ENCODE results near the gene PAPLN.

Gene PAPLN

GRCh38 chr14:73312687-73313086 lies 75.4 kb downstream of the PAPLN start:
- no peak overlapping the region for H3K4me3 ChIP-seq (ENCODE audit: low read depth, low read length)
- TF ChIP-seq CTCF (conservative IDR thresholded peaks at IDR 0.05; ENCODE audit: low read depth, low read length): no peak
- DNase-seq (ENCODE audit: low read depth): no peak

GRCh38 chr14:73313151-73313550 lies 75.8 kb downstream of the PAPLN start:
- no peak overlapping the region for H3K4me3 ChIP-seq (ENCODE audit: low read depth, low read length)
- DNase-seq (ENCODE audit: low read depth): no peak
- no peak for TF ChIP-seq CTCF (conservative IDR thresholded peaks at IDR 0.05; ENCODE audit: low read depth, low read length)

GRCh38 chr14:73323896-73324399 lies 86.6 kb downstream of the PAPLN start:
- H3K4me3 ChIP-seq (ENCODE audit: low read depth, low read length): no peak overlapping the region
- no peak for DNase-seq (ENCODE audit: low read depth)
- TF ChIP-seq CTCF (conservative IDR thresholded peaks at IDR 0.05; ENCODE audit: low read depth, low read length): no peak
